ENCODE results near the gene FKBP9.

DNA sequence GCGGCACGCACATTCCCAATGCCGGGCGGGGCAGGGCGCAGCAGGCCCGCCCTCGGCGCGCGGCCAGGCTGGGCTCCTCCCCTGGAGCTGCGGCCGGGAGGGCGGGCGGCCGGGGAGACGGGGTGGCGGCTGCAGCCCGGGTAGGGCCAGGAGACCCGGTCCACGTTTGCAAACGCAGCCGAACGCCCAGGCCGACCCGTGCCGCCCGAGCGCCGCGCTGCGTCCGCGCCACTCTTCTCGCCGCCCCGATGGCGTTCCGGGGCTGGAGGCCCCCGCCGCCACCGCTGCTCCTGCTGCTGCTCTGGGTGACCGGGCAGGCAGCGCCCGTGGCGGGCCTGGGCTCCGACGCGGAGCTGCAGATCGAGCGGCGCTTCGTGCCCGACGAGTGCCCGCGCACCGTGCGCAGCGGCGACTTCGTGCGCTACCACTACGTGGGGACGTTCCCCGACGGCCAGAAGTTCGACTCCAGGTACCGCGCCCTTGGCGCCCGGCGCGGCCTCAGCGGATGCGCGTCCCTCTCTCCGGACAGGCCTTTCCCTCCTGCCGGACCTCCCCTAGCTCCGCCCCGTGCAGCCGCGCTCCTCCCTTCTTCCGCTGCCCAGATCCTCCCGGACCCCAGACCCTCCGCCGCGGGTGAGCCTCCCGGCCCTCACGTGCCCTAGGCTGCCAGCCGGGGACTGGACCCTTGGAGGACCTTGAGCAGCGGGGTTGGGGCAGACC is at the start of gene FKBP9:
- TF ChIP-seq, protein P1, sequence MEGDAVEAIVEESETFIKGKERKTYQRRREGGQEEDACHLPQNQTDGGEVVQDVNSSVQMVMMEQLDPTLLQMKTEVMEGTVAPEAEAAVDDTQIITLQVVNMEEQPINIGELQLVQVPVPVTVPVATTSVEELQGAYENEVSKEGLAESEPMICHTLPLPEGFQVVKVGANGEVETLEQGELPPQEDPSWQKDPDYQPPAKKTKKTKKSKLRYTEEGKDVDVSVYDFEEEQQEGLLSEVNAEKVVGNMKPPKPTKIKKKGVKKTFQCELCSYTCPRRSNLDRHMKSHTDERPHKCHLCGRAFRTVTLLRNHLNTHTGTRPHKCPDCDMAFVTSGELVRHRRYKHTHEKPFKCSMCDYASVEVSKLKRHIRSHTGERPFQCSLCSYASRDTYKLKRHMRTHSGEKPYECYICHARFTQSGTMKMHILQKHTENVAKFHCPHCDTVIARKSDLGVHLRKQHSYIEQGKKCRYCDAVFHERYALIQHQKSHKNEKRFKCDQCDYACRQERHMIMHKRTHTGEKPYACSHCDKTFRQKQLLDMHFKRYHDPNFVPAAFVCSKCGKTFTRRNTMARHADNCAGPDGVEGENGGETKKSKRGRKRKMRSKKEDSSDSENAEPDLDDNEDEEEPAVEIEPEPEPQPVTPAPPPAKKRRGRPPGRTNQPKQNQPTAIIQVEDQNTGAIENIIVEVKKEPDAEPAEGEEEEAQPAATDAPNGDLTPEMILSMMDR (IDR thresholded peaks at IDR 0.05; ENCODE audit: poor library complexity), result no peak
- TF ChIP-seq EZH2 (IDR thresholded peaks at IDR 0.05; ENCODE audit: borderline replicate concordance), result no peak

Data from hepatocyte (in vitro differentiated cells).